Fibroblast of lung (primary cell): ENCODE measurements around the gene IRAK1. TPM values are rescaled to one million over a fixed set of nuclear protein-coding genes. Genes with fewer than 3 reads are reported as not detected.

Experiments used
- DNase-seq, 2 donors: peaks; one replicate each; pipeline versions ENCODE4 v3.0.0 to v3.0.0-alpha.2; 2010; ENCODE audit warnings: low read depth in 2 of 2
- H2AFZ ChIP-seq: 2 replicates; pipeline ENCODE4 v1.5.1; 2012; ENCODE audit warnings: low read length, control low read depth, inconsistent platforms
- H3K27ac ChIP-seq: 2 replicates; pipeline ENCODE4 v1.5.1; 2011; ENCODE audit warnings: low read length, control low read depth; ENCODE audit not compliant: insufficient read depth
- H3K27me3 ChIP-seq: 2 replicates; pipeline ENCODE4 v1.5.1; 2011; ENCODE audit warnings: mild to moderate bottlenecking, low read length; ENCODE audit not compliant: control insufficient read depth, insufficient read depth
- H3K36me3 ChIP-seq: 2 replicates; pipeline ENCODE4 v1.5.1; 2011; ENCODE audit warnings: low read length; ENCODE audit not compliant: control insufficient read depth, insufficient read depth
- H3K4me1 ChIP-seq: 2 replicates; pipeline ENCODE4 v1.5.1; 2011; ENCODE audit warnings: low read length; ENCODE audit not compliant: control insufficient read depth, insufficient read depth; ENCODE audit errors: extremely low read depth
- H3K4me2 ChIP-seq: 2 replicates; pipeline ENCODE4 v1.5.1; 2011; ENCODE audit warnings: low read length, control low read depth; ENCODE audit not compliant: insufficient read depth; ENCODE audit errors: extremely low read depth
- H3K4me3 ChIP-seq, 4 experiments: fragments of 200-600 bp in 1 of 4; sonication (generic) in 1 of 4; replicated peaks in 1 of 4; 2 replicates each; pipeline ENCODE4 v1.5.1; 2011 to 2016; ENCODE audit warnings: low read length in 4 of 4, low read depth in 3 of 4, mild to moderate bottlenecking in 3 of 4, control low read depth in 2 of 4, inconsistent platforms in 1 of 4, mixed read lengths in 1 of 4; ENCODE audit not compliant: insufficient read depth in 1 of 4; ENCODE audit errors: control extremely low read depth in 1 of 4
- H3K79me2 ChIP-seq: 2 replicates; pipeline ENCODE4 v1.5.1; 2012; ENCODE audit warnings: mild to moderate bottlenecking, low read length, inconsistent platforms; ENCODE audit not compliant: control insufficient read depth, insufficient read depth
- H3K9ac ChIP-seq: 2 replicates; pipeline ENCODE4 v1.5.1; 2011; ENCODE audit warnings: mild to moderate bottlenecking, low read length, control low read depth; ENCODE audit not compliant: insufficient read depth
- H3K9me3 ChIP-seq: 2 replicates; pipeline ENCODE4 v1.5.1; 2012; ENCODE audit warnings: low read depth, low read length; ENCODE audit not compliant: control insufficient read depth, insufficient read depth
- H4K20me1 ChIP-seq: 2 replicates; pipeline ENCODE4 v1.5.1; 2011; ENCODE audit warnings: low read length; ENCODE audit not compliant: control insufficient read depth, insufficient read depth; ENCODE audit errors: extremely low read depth
- EZH2 ChIP-seq: IDR thresholded peaks from 2 replicates; pipeline ENCODE4 v1.5.1; 2012; ENCODE audit warnings: low read length, control low read depth, mild to moderate bottlenecking; ENCODE audit errors: missing control alignments
- polyA plus RNA-seq, 2 donors: library from polyadenylated mRNA; depleted of rRNA in 1 of 2; stranded (reverse) in 1 of 2; unstranded in 1 of 2; fragments of >200 nt; gene quantifications; 2 replicates each; pipeline ENCODE4 v1.2.1, GENCODE V29; 2011 to 2012; ENCODE audit warnings: missing spikeins in 1 of 2
- total RNA-seq: library from RNA; depleted of rRNA; stranded (reverse); fragments of >200 nt; gene quantifications from 2 replicates; pipeline ENCODE4 v1.2.1, GENCODE V29; 2014
- TF ChIP-seq, protein P1 (sequence below), 2 donors: IDR thresholded peaks in 1 of 2; conservative IDR thresholded peaks in 1 of 2; 1 replicate in 1 of 2; 2 replicates in 1 of 2; pipeline ENCODE4 v1.5.1; 2011 to 2012; ENCODE audit warnings: low read length in 2 of 2, control low read depth in 1 of 2, inconsistent platforms in 1 of 2, low read depth in 1 of 2, mild to moderate bottlenecking in 1 of 2

Gene IRAK1
- total and polyA plus RNA-seq, 2 donors (not counting 1 experiment from before 2014, with no cell fraction given) = 25.9 to 65.9 TPM

DNA sequence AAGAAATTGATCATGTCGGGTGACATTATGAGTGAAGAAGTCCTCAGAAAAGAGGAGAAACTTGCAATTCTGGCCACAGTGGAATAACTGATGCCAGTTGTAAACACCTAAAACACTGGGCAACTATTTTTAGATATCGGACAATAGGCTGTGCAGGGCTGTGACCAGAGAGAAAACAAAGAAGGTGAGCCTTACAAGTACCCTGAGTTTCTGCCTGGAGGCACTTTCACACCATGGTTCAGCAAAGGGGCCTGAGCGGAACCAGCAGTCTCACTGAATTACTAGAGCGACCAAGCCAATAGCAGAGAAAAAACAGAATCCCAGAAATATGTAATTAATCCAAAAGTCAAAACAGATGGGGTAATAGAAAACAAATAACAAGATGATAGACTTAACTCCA is 11.2 kb downstream of the IRAK1 start:
- no peak overlapping the region for H3K27ac ChIP-seq
- no peaks in the 10 kb centered on the region for H3K27me3 ChIP-seq
- H3K9ac ChIP-seq = no peak overlapping the region
- no peak for TF ChIP-seq EZH2
- TF ChIP-seq, protein P1, sequence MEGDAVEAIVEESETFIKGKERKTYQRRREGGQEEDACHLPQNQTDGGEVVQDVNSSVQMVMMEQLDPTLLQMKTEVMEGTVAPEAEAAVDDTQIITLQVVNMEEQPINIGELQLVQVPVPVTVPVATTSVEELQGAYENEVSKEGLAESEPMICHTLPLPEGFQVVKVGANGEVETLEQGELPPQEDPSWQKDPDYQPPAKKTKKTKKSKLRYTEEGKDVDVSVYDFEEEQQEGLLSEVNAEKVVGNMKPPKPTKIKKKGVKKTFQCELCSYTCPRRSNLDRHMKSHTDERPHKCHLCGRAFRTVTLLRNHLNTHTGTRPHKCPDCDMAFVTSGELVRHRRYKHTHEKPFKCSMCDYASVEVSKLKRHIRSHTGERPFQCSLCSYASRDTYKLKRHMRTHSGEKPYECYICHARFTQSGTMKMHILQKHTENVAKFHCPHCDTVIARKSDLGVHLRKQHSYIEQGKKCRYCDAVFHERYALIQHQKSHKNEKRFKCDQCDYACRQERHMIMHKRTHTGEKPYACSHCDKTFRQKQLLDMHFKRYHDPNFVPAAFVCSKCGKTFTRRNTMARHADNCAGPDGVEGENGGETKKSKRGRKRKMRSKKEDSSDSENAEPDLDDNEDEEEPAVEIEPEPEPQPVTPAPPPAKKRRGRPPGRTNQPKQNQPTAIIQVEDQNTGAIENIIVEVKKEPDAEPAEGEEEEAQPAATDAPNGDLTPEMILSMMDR (conservative IDR thresholded peaks at IDR 0.05 in 1 of 2, IDR thresholded peaks at IDR 0.05 in 1 of 2; ENCODE audit: low read depth in 1 of 2, low read length in 2 of 2) = no peak
- H3K36me3 ChIP-seq = peaks cover 5% of the 10 kb centered on the region
- no peaks in the 10 kb centered on the region for H4K20me1 ChIP-seq
- no peaks in the 10 kb centered on the region for H3K9me3 ChIP-seq
- H3K4me1 ChIP-seq = no peaks in the 10 kb centered on the region
- no peak overlapping the region for H3K4me2 ChIP-seq
- H3K79me2 ChIP-seq = no peaks in the 10 kb centered on the region
- no peak overlapping the region for H2AFZ ChIP-seq
- DNase-seq = no peak
- H3K4me3 ChIP-seq = no peak overlapping the region

DNA sequence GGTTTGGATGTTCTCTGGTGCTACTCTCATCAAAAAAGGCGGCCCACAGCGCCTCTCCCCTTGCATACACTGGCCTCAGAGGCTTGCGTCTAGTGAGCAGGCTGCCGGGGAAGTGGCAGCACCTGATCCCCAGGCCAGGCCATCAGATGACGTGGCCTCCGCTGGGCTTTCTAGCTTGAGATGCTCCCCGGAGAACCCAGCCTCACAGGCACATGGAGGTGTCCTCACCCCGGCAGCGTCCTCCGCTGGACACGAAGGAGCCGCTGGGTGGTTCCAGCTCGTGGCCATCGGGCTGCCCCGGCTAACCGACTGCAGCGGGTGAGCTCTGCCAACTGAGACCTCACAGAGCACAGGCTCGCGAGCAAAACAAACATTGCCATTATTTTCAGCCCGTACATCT is 12.8 kb downstream of the IRAK1 start:
- H3K4me2 ChIP-seq = no peak overlapping the region
- H2AFZ ChIP-seq = no peak overlapping the region
- no peaks in the 10 kb centered on the region for H3K79me2 ChIP-seq
- DNase-seq = no peak
- H4K20me1 ChIP-seq = no peaks in the 10 kb centered on the region
- no peak overlapping the region for H3K4me3 ChIP-seq
- H3K4me1 ChIP-seq = peaks cover 5% of the 10 kb centered on the region
- peaks cover 3% of the 10 kb centered on the region for H3K36me3 ChIP-seq
- no peak for TF ChIP-seq EZH2
- TF ChIP-seq, protein P1 (conservative IDR thresholded peaks at IDR 0.05 in 1 of 2, IDR thresholded peaks at IDR 0.05 in 1 of 2; ENCODE audit: low read depth in 1 of 2, low read length in 2 of 2) = no peak
- H3K9me3 ChIP-seq = no peaks in the 10 kb centered on the region
- H3K9ac ChIP-seq = no peak overlapping the region
- no peaks in the 10 kb centered on the region for H3K27me3 ChIP-seq
- no peak overlapping the region for H3K27ac ChIP-seq

DNA sequence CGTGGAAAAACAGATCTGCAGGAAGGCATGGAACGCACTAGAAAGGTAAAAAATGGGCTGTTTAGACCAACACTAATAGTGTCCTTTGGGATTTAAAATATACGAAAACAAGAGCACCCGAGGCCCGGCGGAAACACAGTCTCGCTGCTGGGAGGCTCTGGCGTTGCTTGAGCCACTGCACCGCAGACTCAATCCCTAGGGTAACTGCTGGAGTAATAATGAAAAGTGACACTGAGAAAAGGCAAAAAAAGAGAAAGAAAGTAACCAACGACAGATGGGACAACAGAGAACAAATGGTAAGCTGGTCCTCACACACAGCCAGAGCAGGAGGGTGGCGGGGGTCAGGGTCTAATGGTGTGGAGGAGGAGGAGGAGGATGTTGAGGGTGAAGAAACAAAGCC is 15.4 kb downstream of the IRAK1 start:
- Histone ChIP-seq H3K4me2 (no peak overlapping the region), H3K9me3 (no peaks in the 10 kb centered on the region), H3K36me3 (no peaks in the 10 kb centered on the region), H3K4me3 (no peak overlapping the region), H3K27ac (no peak overlapping the region), H2AFZ (no peak overlapping the region), H3K79me2 (no peaks in the 10 kb centered on the region), H3K9ac (no peak overlapping the region), H3K27me3 (no peaks in the 10 kb centered on the region), H4K20me1 (no peaks in the 10 kb centered on the region), H3K4me1 (peaks cover 5% of the 10 kb centered on the region)
- no peak for DNase-seq
- no peak for TF ChIP-seq EZH2
- TF ChIP-seq, protein P1 (conservative IDR thresholded peaks at IDR 0.05 in 1 of 2, IDR thresholded peaks at IDR 0.05 in 1 of 2; ENCODE audit: low read depth in 1 of 2, low read length in 2 of 2) = no peak
